IMR-90 (cell line): ENCODE results near the gene USP47. TPM values are rescaled to one million over a fixed set of nuclear protein-coding genes. Genes with fewer than 3 reads are reported as not detected.

ENCODE experiments used
- ATAC-seq: fragments of 200-7000 bp; cut with Tn5 transposase; 2 replicates; pipeline ENCODE4 v1.9.1; 2020; ENCODE audit warnings: low read depth, mild to moderate bottlenecking, moderate library complexity
- BruUV-seq: library from RNA; stranded (reverse); fragments of 400-500 nt; replicated peaks from 2 replicates; lab custom pipeline; 2021; lab: Mats Ljungman, UMichigan
- CTCF ChIA-PET: fragments of 300-600 bp; formaldehyde crosslinking; extraction: SDS; loops from one replicate; lab custom pipeline; 2021; ENCODE audit warnings: antibody characterized with exemption; lab: Yijun Ruan, JAX
- POLR2A ChIA-PET: fragments of 300-600 bp; sonication (Branson Sonifier 250); formaldehyde crosslinking; loops from one replicate; lab custom pipeline; 2022; ENCODE audit warnings: antibody characterized with exemption; ENCODE audit not compliant: unreplicated experiment; lab: Charles Lee
- DNase-seq: peaks from one replicate; pipeline ENCODE4 v3.0.0; 2013
- H2AFZ ChIP-seq: replicated peaks from 2 replicates; pipeline ENCODE3; 2013; ENCODE audit warnings: low read length, mild to moderate bottlenecking; ENCODE audit not compliant: poor library complexity
- H2AK5ac ChIP-seq: 2 replicates; pipeline ENCODE4 v1.6.1; 2013; ENCODE audit warnings: low read depth, low read length, inconsistent platforms
- H2AK9ac ChIP-seq: replicated peaks from 2 replicates; pipeline ENCODE3; 2013; ENCODE audit warnings: mild to moderate bottlenecking, low read depth, low read length, moderate library complexity; ENCODE audit not compliant: poor library complexity
- H2BK120ac ChIP-seq: 2 replicates; pipeline ENCODE4 v1.6.1; 2013; ENCODE audit warnings: low read depth, low read length, inconsistent platforms
- H2BK15ac ChIP-seq: 3 replicates; pipeline ENCODE4 v1.6.1; 2013; ENCODE audit warnings: low read depth, low read length, inconsistent platforms
- H2BK20ac ChIP-seq: 2 replicates; pipeline ENCODE4 v1.6.1; 2013; ENCODE audit warnings: low read depth, mild to moderate bottlenecking, inconsistent platforms, low read length, moderate library complexity
- H2BK5ac ChIP-seq: 2 replicates; pipeline ENCODE4 v1.6.1; 2013; ENCODE audit warnings: mild to moderate bottlenecking, low read depth, low read length, inconsistent platforms; ENCODE audit not compliant: poor library complexity, severe bottlenecking
- H3K14ac ChIP-seq: replicated peaks from 2 replicates; pipeline ENCODE4 v1.6.1; 2013; ENCODE audit warnings: low read depth, low read length, inconsistent platforms
- H3K18ac ChIP-seq: 2 replicates; pipeline ENCODE4 v1.6.1; 2013; ENCODE audit warnings: low read depth, low read length, control low read depth
- H3K23ac ChIP-seq: 2 replicates; pipeline ENCODE4 v1.6.1; 2013; ENCODE audit warnings: low read depth, low read length, inconsistent platforms
- H3K27ac ChIP-seq: 2 replicates; pipeline ENCODE4 v1.5.1; 2013; ENCODE audit warnings: mild to moderate bottlenecking, control low read depth, low read length; ENCODE audit not compliant: insufficient read depth
- H3K27me3 ChIP-seq: 2 replicates; pipeline ENCODE4 v1.6.1; 2013; ENCODE audit warnings: low read length; ENCODE audit not compliant: control insufficient read depth, insufficient read depth
- H3K36me3 ChIP-seq: 2 replicates; pipeline ENCODE4 v1.6.1; 2013; ENCODE audit warnings: low read length, mixed read lengths; ENCODE audit not compliant: control insufficient read depth, insufficient read depth
- H3K4ac ChIP-seq: 2 replicates; pipeline ENCODE4 v1.6.1; 2013; ENCODE audit warnings: low read depth, low read length, inconsistent platforms
- H3K4me1 ChIP-seq: 2 replicates; pipeline ENCODE4 v1.6.1; 2013; ENCODE audit warnings: low read length, mixed read lengths; ENCODE audit not compliant: control insufficient read depth, insufficient read depth
- H3K4me2 ChIP-seq: 2 replicates; pipeline ENCODE4 v1.6.1; 2013; ENCODE audit warnings: low read depth, mild to moderate bottlenecking, control low read depth, low read length, moderate library complexity
- H3K4me3 ChIP-seq: 2 replicates; pipeline ENCODE4 v1.5.1; 2013; ENCODE audit warnings: low read depth, mild to moderate bottlenecking, control low read depth, low read length, moderate library complexity; ENCODE audit not compliant: insufficient read depth
- H3K56ac ChIP-seq: 2 replicates; pipeline ENCODE4 v1.6.1; 2013; ENCODE audit warnings: low read length, inconsistent platforms; ENCODE audit not compliant: insufficient read depth; ENCODE audit errors: extremely low read depth
- H3K79me1 ChIP-seq, 2 experiments: 2 replicates each; pipeline ENCODE4 v1.6.1; 2013; ENCODE audit warnings: low read length in 2 of 2, inconsistent platforms in 1 of 2, low read depth in 1 of 2
- H3K9ac ChIP-seq: 2 replicates; pipeline ENCODE4 v1.6.1; 2013; ENCODE audit warnings: low read depth, low read length, control low read depth
- H3K9me1 ChIP-seq: 2 replicates; pipeline ENCODE4 v1.6.1; 2013; ENCODE audit warnings: low read length, inconsistent platforms; ENCODE audit not compliant: insufficient read depth
- H3K9me3 ChIP-seq: 2 replicates; pipeline ENCODE4 v1.6.1; 2013; ENCODE audit warnings: low read length; ENCODE audit not compliant: control insufficient read depth, insufficient read depth
- H4K20me1 ChIP-seq: 2 replicates; pipeline ENCODE4 v1.6.1; 2013; ENCODE audit warnings: low read length, inconsistent platforms; ENCODE audit not compliant: insufficient read depth
- H4K5ac ChIP-seq: 2 replicates; pipeline ENCODE4 v1.6.1; 2013; ENCODE audit warnings: mild to moderate bottlenecking, low read depth, low read length, control low read depth
- H4K8ac ChIP-seq, 2 experiments: 2 replicates each; pipeline ENCODE4 v1.6.1; 2013; ENCODE audit warnings: low read depth in 2 of 2, low read length in 2 of 2, control low read depth in 1 of 2, inconsistent platforms in 1 of 2
- H4K91ac ChIP-seq: 2 replicates; pipeline ENCODE4 v1.6.1; 2013; ENCODE audit warnings: low read depth, low read length, inconsistent platforms; ENCODE audit not compliant: insufficient read depth
- BHLHE40 ChIP-seq: fragments of 150-350 bp; IDR thresholded peaks from 2 replicates; pipeline ENCODE4 v1.6.1; 2016; ENCODE audit warnings: mild to moderate bottlenecking, low read depth, low read length
- CEBPB ChIP-seq: IDR thresholded peaks from 2 replicates; pipeline ENCODE4 v1.6.1; 2012; ENCODE audit warnings: low read depth, low read length, improper control_type of control experiment
- CHD1 ChIP-seq: IDR thresholded peaks from 2 replicates; pipeline ENCODE4 v1.6.1; 2012; ENCODE audit warnings: low read depth, low read length, improper control_type of control experiment
- FOS ChIP-seq: fragments of 150-350 bp; IDR thresholded peaks from 2 replicates; pipeline ENCODE4 v1.6.1; 2016; ENCODE audit warnings: low read depth, low read length
- MAFK ChIP-seq: IDR thresholded peaks from 2 replicates; pipeline ENCODE4 v1.6.1; 2012; ENCODE audit warnings: low read depth, low read length, improper control_type of control experiment
- MAZ ChIP-seq: IDR thresholded peaks from 2 replicates; pipeline ENCODE4 v1.6.1; 2012; ENCODE audit warnings: low read depth, mild to moderate bottlenecking, low read length, improper control_type of control experiment, moderate library complexity, borderline replicate concordance
- MXI1 ChIP-seq: IDR thresholded peaks from 2 replicates; pipeline ENCODE4 v1.6.1; 2012; ENCODE audit warnings: low read depth, mild to moderate bottlenecking, low read length, moderate library complexity, borderline replicate concordance
- NFE2L2 ChIP-seq: fragments of 150-350 bp; IDR thresholded peaks from 2 replicates; pipeline ENCODE4 v1.6.1; 2016; ENCODE audit warnings: low read depth, mild to moderate bottlenecking, low read length
- POLR2A ChIP-seq: IDR thresholded peaks from 2 replicates; pipeline ENCODE4 v1.6.1; 2012; ENCODE audit warnings: mild to moderate bottlenecking, low read depth, low read length
- RAD21 ChIP-seq: IDR thresholded peaks from 2 replicates; pipeline ENCODE4 v1.6.1; 2012; ENCODE audit warnings: low read length, improper control_type of control experiment
- RCOR1 ChIP-seq: IDR thresholded peaks from 2 replicates; pipeline ENCODE4 v1.6.1; 2012; ENCODE audit warnings: mild to moderate bottlenecking, low read length, improper control_type of control experiment; ENCODE audit not compliant: insufficient replicate concordance
- RFX5 ChIP-seq: IDR thresholded peaks from 2 replicates; pipeline ENCODE4 v1.8.0; 2012; ENCODE audit warnings: low read depth, mild to moderate bottlenecking, low read length, moderate library complexity
- SMC3 ChIP-seq: fragments of 150-350 bp; IDR thresholded peaks from 2 replicates; pipeline ENCODE4 v1.6.1; 2016; ENCODE audit warnings: low read depth, mild to moderate bottlenecking, antibody characterized with exemption, low read length, moderate library complexity
- USF2 ChIP-seq: fragments of 150-350 bp; IDR thresholded peaks from 2 replicates; pipeline ENCODE4 v1.6.1; 2017; ENCODE audit warnings: mild to moderate bottlenecking, antibody characterized with exemption, low read length, low read depth
- WGBS, 2 experiments: methylation state at CpG; one replicate each; pipeline versions ENCODE4 v1.1.5 to v1.1.7; 2013; ENCODE audit warnings: missing lambda C conversion rate in 2 of 2; ENCODE audit not compliant: insufficient read length in 1 of 2; ENCODE audit errors: extremely low coverage in 2 of 2; 5-methylcytosine and 5-hydroxymethylcytosine counted together
- dilution Hi-C: fragments of 300-500 bp; cut with HindIII; formaldehyde crosslinking; loops from one replicate; pipeline ENCODE4 v1.14.3; 2018; ENCODE audit warnings: low sequenced_read_pairs; ENCODE audit not compliant: unreplicated experiment
- in situ Hi-C: fragments of 300-500 bp; cut with MboI; formaldehyde crosslinking; loops from 3 replicates; pipeline ENCODE4 v1.14.3; 2019; ENCODE audit warnings: low sequenced_read_pairs, inconsistent platforms, mixed read lengths
- intact Hi-C: fragments of 100-400 bp; cut with micrococcal nuclease; formaldehyde crosslinking; loops from 2 replicates; pipeline ENCODE4 v1.10.0; 2022
- polyA plus RNA-seq, 3 experiments: library from polyadenylated mRNA; depleted of rRNA; stranded (reverse); fragments of >200 nt; gene quantifications; 2 replicates each; pipeline ENCODE4 v1.2.3, GENCODE V29; 2012; ENCODE audit warnings: low replicate concordance in 1 of 3
- total RNA-seq: library from RNA; depleted of rRNA; stranded (reverse); fragments of >200 nt; gene quantifications from 2 replicates; pipeline ENCODE4 v1.2.3, GENCODE V29; 2012
- TF ChIP-seq, protein P1 (sequence below): fragments of 150-350 bp; IDR thresholded peaks from 2 replicates; pipeline ENCODE4 v1.6.1; 2016; ENCODE audit warnings: low read depth, mild to moderate bottlenecking, low read length, moderate library complexity, borderline replicate concordance
- TF ChIP-seq, protein P2 (sequence below): conservative IDR thresholded peaks from 2 replicates; pipeline ENCODE4 v1.5.1; 2012; ENCODE audit warnings: mild to moderate bottlenecking, low read depth, low read length, improper control_type of control experiment

USP47 gene
- total and polyA plus RNA-seq, 2 of the 4 experiments (the other 2 are of a cell fraction), result 15.0 to 110 TPM

DNA sequence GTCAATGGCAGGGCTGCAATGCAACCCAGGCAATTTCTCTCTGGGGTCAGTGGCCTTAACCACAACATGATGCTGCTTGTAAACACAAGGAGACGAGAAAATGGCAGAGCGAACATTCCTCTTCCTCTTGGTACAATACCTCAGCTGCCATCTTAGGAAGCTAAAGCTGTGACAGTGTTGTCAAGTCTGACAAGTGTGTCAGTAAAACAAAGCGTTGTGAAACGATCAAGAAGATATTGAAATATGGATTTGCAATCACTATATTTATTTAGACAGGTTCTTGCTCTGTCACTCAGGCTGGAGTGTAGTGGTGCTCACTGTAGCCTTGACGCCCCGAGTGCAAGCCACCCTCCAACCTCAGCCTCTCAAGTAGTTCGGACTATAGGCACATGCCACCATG, 14.5 kb upstream of the USP47 start:
- in situ Hi-C loops, result no loop called here
- no CpG with 5 or more reads among the region's 7 CpGs for WGBS, 2 experiments

More for the DNA sequence above, 14.5 kb upstream of the USP47 start:
- H3K79me1 ChIP-seq, result no peaks in the 10 kb centered on the region
- no peak overlapping the region for H3K23ac ChIP-seq
- no peaks in the 10 kb centered on the region for H3K36me3 ChIP-seq
- H3K56ac ChIP-seq, result no peak overlapping the region
- no peaks in the 10 kb centered on the region for H3K9me1 ChIP-seq
- H3K18ac ChIP-seq, result no peak overlapping the region
- ATAC-seq (no peak), DNase-seq (no peak)
- no peak overlapping the region for H3K27ac ChIP-seq
- no peak overlapping the region for H2AK9ac ChIP-seq
- H3K4ac ChIP-seq, result no peak overlapping the region
- H4K8ac ChIP-seq, result no peak overlapping the region
- intact Hi-C loops, result no loop called here
- TF ChIP-seq BHLHE40 (no peak), MXI1 (no peak), CHD1 (no peak), MAFK (no peak), POLR2A (no peak), MAZ (no peak), RFX5 (no peak), FOS (no peak), RAD21 (no peak), NFE2L2 (no peak), RCOR1 (no peak), CEBPB (no peak), USF2 (no peak), SMC3 (no peak)
- TF ChIP-seq, protein P1, sequence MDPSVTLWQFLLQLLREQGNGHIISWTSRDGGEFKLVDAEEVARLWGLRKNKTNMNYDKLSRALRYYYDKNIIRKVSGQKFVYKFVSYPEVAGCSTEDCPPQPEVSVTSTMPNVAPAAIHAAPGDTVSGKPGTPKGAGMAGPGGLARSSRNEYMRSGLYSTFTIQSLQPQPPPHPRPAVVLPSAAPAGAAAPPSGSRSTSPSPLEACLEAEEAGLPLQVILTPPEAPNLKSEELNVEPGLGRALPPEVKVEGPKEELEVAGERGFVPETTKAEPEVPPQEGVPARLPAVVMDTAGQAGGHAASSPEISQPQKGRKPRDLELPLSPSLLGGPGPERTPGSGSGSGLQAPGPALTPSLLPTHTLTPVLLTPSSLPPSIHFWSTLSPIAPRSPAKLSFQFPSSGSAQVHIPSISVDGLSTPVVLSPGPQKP, result no peak
- TF ChIP-seq, protein P2, sequence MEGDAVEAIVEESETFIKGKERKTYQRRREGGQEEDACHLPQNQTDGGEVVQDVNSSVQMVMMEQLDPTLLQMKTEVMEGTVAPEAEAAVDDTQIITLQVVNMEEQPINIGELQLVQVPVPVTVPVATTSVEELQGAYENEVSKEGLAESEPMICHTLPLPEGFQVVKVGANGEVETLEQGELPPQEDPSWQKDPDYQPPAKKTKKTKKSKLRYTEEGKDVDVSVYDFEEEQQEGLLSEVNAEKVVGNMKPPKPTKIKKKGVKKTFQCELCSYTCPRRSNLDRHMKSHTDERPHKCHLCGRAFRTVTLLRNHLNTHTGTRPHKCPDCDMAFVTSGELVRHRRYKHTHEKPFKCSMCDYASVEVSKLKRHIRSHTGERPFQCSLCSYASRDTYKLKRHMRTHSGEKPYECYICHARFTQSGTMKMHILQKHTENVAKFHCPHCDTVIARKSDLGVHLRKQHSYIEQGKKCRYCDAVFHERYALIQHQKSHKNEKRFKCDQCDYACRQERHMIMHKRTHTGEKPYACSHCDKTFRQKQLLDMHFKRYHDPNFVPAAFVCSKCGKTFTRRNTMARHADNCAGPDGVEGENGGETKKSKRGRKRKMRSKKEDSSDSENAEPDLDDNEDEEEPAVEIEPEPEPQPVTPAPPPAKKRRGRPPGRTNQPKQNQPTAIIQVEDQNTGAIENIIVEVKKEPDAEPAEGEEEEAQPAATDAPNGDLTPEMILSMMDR, result no peak
- BruUV-seq, result no TSS peak
- H2BK120ac ChIP-seq, result no peak overlapping the region
- H4K20me1 ChIP-seq, result no peaks in the 10 kb centered on the region
- no peak overlapping the region for H3K4me3 ChIP-seq
- no peak overlapping the region for H2BK20ac ChIP-seq
- H3K4me1 ChIP-seq, result peaks cover 1% of the 10 kb centered on the region; the same call in 1 of the 2 replicates
- no peak overlapping the region for H3K14ac ChIP-seq
- no peak overlapping the region for H4K5ac ChIP-seq
- H2BK15ac ChIP-seq, result no peak overlapping the region
- dilution Hi-C loops, result no loop called here
- no peak overlapping the region for H2BK5ac ChIP-seq
- peaks cover 2% of the 10 kb centered on the region; the same call in 1 of the 2 replicates for H3K9me3 ChIP-seq
- H2AK5ac ChIP-seq, result no peak overlapping the region
- H2AFZ ChIP-seq, result no peak overlapping the region
- no peaks in the 10 kb centered on the region for H3K27me3 ChIP-seq
- CTCF ChIA-PET, result no interaction called here
- no peak overlapping the region for H3K4me2 ChIP-seq
- no peak overlapping the region for H4K91ac ChIP-seq
- POLR2A ChIA-PET, result no interaction called here
- H3K9ac ChIP-seq, result no peak overlapping the region
